ENCODE data around the gene CROCC.

GRCh38 chr1:16988210-16988609 is 66.5 kb downstream of the CROCC start:
- TF ChIP-seq CTCF (optimal IDR thresholded peaks at IDR 0.05 in 1 of 3, IDR thresholded peaks at IDR 0.05 in 1 of 3, conservative IDR thresholded peaks at IDR 0.05 in 1 of 3; ENCODE audit: extremely low read depth in 1 of 3, insufficient read depth in 2 of 3, low read length in 3 of 3) (no peak), EZH2 (IDR thresholded peaks at IDR 0.05; ENCODE audit: low read length) (no peak)
